ENCODE data around the gene SDHAF4. TPM values are rescaled to one million over a fixed set of nuclear protein-coding genes. Genes with fewer than 3 reads are reported as not detected.

The SDHAF4 gene
- total and polyA plus RNA-seq, 9 donors: 6.1 to 17.7 (median 9.5) TPM

DNA sequence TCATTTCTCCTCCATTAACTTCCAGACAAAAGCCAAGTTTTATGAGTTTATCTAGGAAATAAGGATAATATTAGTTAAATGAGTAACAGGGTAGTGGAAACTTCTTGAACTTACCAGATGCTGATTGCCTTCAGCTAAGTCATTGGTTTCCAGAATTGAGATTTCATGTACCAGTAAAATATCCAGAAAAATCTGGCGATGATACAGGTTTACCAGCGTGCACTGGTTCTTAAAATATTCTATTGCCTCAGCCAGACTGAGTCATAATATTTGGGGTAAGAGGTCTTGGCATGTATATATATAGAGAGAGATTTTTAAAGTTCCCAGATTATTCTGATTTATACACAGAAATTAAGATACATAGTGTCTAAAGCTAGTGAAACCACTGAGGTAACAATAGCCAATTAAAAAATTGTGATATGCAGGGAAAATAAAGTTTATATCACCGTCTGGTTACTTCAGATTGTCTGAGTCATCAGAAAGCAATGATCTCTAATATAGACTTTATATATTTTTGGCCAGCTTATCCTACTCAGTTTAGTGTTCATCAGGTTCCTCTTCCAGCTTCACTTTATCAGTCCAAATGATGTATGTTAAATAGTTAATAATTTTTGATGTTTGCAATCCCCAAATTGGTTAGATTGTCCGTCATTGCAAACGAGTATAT is 39.5 kb upstream of the SDHAF4 start:
- TF ChIP-seq, protein P1, sequence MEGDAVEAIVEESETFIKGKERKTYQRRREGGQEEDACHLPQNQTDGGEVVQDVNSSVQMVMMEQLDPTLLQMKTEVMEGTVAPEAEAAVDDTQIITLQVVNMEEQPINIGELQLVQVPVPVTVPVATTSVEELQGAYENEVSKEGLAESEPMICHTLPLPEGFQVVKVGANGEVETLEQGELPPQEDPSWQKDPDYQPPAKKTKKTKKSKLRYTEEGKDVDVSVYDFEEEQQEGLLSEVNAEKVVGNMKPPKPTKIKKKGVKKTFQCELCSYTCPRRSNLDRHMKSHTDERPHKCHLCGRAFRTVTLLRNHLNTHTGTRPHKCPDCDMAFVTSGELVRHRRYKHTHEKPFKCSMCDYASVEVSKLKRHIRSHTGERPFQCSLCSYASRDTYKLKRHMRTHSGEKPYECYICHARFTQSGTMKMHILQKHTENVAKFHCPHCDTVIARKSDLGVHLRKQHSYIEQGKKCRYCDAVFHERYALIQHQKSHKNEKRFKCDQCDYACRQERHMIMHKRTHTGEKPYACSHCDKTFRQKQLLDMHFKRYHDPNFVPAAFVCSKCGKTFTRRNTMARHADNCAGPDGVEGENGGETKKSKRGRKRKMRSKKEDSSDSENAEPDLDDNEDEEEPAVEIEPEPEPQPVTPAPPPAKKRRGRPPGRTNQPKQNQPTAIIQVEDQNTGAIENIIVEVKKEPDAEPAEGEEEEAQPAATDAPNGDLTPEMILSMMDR (IDR thresholded peaks at IDR 0.05): no peak
- TF ChIP-seq POLR2A (IDR thresholded peaks at IDR 0.05) (no peak), EP300 (IDR thresholded peaks at IDR 0.05) (no peak)
- intact Hi-C loops (cut with DNase I): no loop called here
- H3K4me3 ChIP-seq: no peak overlapping the region
- H3K9me3 ChIP-seq: no peaks in the 10 kb centered on the region
- no peaks in the 10 kb centered on the region for H3K27me3 ChIP-seq
- 80 to 89% (median 84%) methylated on average over 5 of the region's 5 CpGs for WGBS, 3 donors
- H3K27ac ChIP-seq: no peak overlapping the region
- H3K4me1 ChIP-seq (ENCODE audit: insufficient read depth): peaks cover 1% of the 10 kb centered on the region
- DNase-seq: no peak
- no peaks in the 10 kb centered on the region for H3K36me3 ChIP-seq

DNA sequence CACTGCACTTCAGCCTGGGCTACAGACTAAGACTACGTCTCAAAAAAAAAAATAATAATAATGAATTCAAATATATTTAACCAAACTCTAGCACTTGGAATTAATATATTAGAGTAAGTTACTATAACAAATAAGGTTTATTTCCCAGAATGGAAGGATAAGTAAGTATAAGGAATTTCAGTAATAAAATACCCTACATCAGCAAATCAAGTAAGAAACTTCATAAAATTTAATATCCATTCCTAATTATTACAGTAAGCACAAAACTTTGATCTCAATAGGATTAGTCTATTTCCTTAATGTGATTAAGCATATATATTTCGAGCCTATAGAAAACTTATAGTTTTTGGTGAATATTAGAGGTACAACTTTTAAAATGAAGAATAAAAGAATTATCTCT is 36.7 kb upstream of the SDHAF4 start:
- Histone ChIP-seq H3K27me3 (no peaks in the 10 kb centered on the region), H3K4me1 (ENCODE audit: insufficient read depth) (peaks cover 1% of the 10 kb centered on the region), H3K36me3 (no peaks in the 10 kb centered on the region), H3K9me3 (no peaks in the 10 kb centered on the region), H3K27ac (no peak overlapping the region), H3K4me3 (no peak overlapping the region)
- DNase-seq: no peak
- intact Hi-C loops (cut with DNase I): no loop called here
- no peak for TF ChIP-seq POLR2A (IDR thresholded peaks at IDR 0.05)
- TF ChIP-seq, protein P1 (IDR thresholded peaks at IDR 0.05): no peak
- TF ChIP-seq EP300 (IDR thresholded peaks at IDR 0.05): no peak
- WGBS, 3 donors: 93 to 98% (median 96%) methylated on average over 2 of the region's 2 CpGs

DNA sequence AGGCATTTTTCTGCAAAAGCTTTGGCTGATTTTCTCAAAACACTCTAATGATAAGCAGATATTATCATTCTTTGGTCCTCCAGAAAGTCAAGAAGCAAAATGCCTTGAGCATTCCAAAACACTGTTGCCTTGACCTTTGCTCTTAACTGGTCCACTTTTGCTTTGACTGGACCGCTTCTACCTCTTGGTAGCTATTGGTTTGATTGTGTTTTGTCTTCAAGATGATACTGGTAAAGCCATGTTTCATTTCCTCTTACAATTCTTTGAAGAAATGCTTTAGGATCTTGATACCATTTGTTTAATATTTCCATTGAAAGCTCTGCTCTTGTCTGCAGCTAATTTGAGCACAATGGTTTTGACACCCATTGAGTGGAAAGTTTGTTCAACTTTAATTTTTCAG is 35.6 kb upstream of the SDHAF4 start:
- Histone ChIP-seq H3K36me3 (no peaks in the 10 kb centered on the region), H3K4me3 (no peak overlapping the region), H3K9me3 (no peaks in the 10 kb centered on the region), H3K27ac (no peak overlapping the region), H3K4me1 (ENCODE audit: insufficient read depth) (peaks cover 1% of the 10 kb centered on the region), H3K27me3 (no peaks in the 10 kb centered on the region)
- DNase-seq: no peak
- TF ChIP-seq POLR2A (IDR thresholded peaks at IDR 0.05) (no peak), EP300 (IDR thresholded peaks at IDR 0.05) (no peak)
- TF ChIP-seq, protein P1 (IDR thresholded peaks at IDR 0.05): no peak
- intact Hi-C loops (cut with DNase I): no loop called here
- whole genome bisulfite sequencing, 3 donors: 33 to 61% (median 39%) methylated on average over 1 of the region's 1 CpG

DNA sequence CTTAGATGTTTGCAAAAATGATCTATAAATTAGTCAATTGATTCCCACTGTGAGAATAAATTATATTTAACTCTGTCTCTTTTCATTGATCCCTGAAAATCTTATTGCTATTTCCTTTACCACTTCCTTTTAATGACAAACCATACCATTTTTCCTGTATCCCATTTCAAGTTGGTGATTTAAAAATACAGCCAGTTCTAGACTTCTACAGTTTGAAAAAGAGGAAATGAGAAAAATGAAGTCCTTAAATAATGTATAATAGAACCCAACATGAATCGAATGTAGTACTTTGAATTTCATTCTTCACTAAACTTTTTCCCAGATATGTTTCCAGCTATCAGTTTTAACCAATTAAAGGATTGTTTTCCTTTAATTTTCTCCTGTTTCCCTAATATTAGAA is 29.5 kb upstream of the SDHAF4 start:
- intact Hi-C loops (cut with DNase I): no loop called here
- no peak overlapping the region for H3K27ac ChIP-seq
- WGBS, 3 donors: 89 to 95% (median 92%) methylated on average over 1 of the region's 1 CpG
- no peaks in the 10 kb centered on the region for H3K27me3 ChIP-seq
- no peak for TF ChIP-seq POLR2A (IDR thresholded peaks at IDR 0.05)
- TF ChIP-seq EP300 (IDR thresholded peaks at IDR 0.05): no peak
- TF ChIP-seq, protein P1 (IDR thresholded peaks at IDR 0.05): no peak
- DNase-seq: no peak
- no peaks in the 10 kb centered on the region for H3K9me3 ChIP-seq
- H3K36me3 ChIP-seq: no peaks in the 10 kb centered on the region
- H3K4me1 ChIP-seq (ENCODE audit: insufficient read depth): no peaks in the 10 kb centered on the region
- no peak overlapping the region for H3K4me3 ChIP-seq
